K562 (cell line): ENCODE measurements around the gene CCDC69. TPM values are rescaled to one million over a fixed set of nuclear protein-coding genes. Genes with fewer than 3 reads are reported as not detected.

Experiments used
- ATAC-seq: fragments of 200-7000 bp; cut with Tn5 transposase; 3 replicates; pipeline ENCODE4 v1.9.1; 2020; ENCODE audit warnings: moderate library complexity
- BruUV-seq: library from RNA; stranded (reverse); fragments of 400-500 nt; replicated peaks from 2 replicates; lab custom pipeline; 2021; lab: Mats Ljungman, UMichigan
- CTCF ChIA-PET: fragments of 300-600 bp; formaldehyde crosslinking; extraction: SDS; loops from one replicate; lab custom pipeline; 2021; ENCODE audit warnings: low intra/inter-chr PET ratio; lab: Yijun Ruan, JAX
- POLR2A ChIA-PET: fragments of 300-600, 350-650 bp; sonication (Branson Sonifier 250); formaldehyde crosslinking; extraction: SDS; loops from one replicate; lab custom pipeline; 2021; ENCODE audit warnings: antibody characterized with exemption, inconsistent platforms; lab: Yijun Ruan, JAX
- DNase-seq, 4 experiments: peaks; one replicate each; pipeline versions ENCODE4 v3.0.0 to v3.0.0-alpha.2; 2011 to 2018; ENCODE audit warnings: low spot score in 3 of 4, mixed read lengths in 3 of 4; ENCODE audit errors: extremely low read depth in 1 of 4
- FAIRE-seq: peaks from 2 replicates; lab custom pipeline; 2011; peaks lifted over from hg19 to GRCh38; lab: Jason Lieb, UNC
- H2AFZ ChIP-seq: 2 replicates; pipeline ENCODE4 v1.6.0; 2011; ENCODE audit warnings: low read depth, low read length, control low read depth, inconsistent platforms
- H3K27ac ChIP-seq: fragments of 200-600 bp; 3 replicates; pipeline ENCODE4 v1.8.0; 2011; ENCODE audit warnings: low read depth, mild to moderate bottlenecking, control low read depth, inconsistent platforms, low read length, moderate library complexity, mixed read lengths; ENCODE audit errors: extremely low read depth
- H3K27me3 ChIP-seq, 2 experiments: fragments of 300-600 bp in 1 of 2; 2 replicates in 1 of 2; 3 replicates in 1 of 2; pipeline versions ENCODE4 v1.6.0 to v1.8.0; 2011; ENCODE audit warnings: inconsistent platforms in 2 of 2, low read length in 2 of 2, mild to moderate bottlenecking in 1 of 2, mixed read lengths in 1 of 2, moderate library complexity in 1 of 2; ENCODE audit not compliant: control insufficient read depth in 2 of 2, insufficient read depth in 2 of 2
- H3K36me3 ChIP-seq: fragments of 300-600 bp; 3 replicates; pipeline ENCODE4 v1.8.0; 2011; ENCODE audit warnings: mild to moderate bottlenecking, low read length, inconsistent platforms; ENCODE audit not compliant: control insufficient read depth, insufficient read depth
- H3K4me1 ChIP-seq, 2 experiments: fragments of 200-600 bp in 1 of 2; replicated peaks in 1 of 2; 2 replicates in 1 of 2; 3 replicates in 1 of 2; pipeline versions ENCODE4 v1.5.1 to v1.8.0; 2011; ENCODE audit warnings: inconsistent platforms in 2 of 2, low read length in 2 of 2, mild to moderate bottlenecking in 1 of 2, mixed read lengths in 1 of 2, moderate library complexity in 1 of 2; ENCODE audit not compliant: control insufficient read depth in 2 of 2, insufficient read depth in 2 of 2
- H3K4me2 ChIP-seq: 2 replicates; pipeline ENCODE4 v1.6.1; 2011; ENCODE audit warnings: low read length, control low read depth, inconsistent platforms, mixed read lengths; ENCODE audit not compliant: insufficient read depth
- H3K4me3 ChIP-seq: fragments of 200-600 bp; sonication (generic), shearing (Covaris generic); 2 replicates; pipeline ENCODE4 v1.5.1; 2016; ENCODE audit warnings: control low read depth, inconsistent platforms
- H3K79me2 ChIP-seq: fragments of 200-600 bp; 3 replicates; pipeline ENCODE4 v1.8.0; 2011; ENCODE audit warnings: low read length, inconsistent platforms; ENCODE audit not compliant: control insufficient read depth, insufficient read depth
- H3K9ac ChIP-seq, 2 experiments: 2 replicates each; pipeline versions ENCODE4 v1.6.0 to v1.6.1; 2011; ENCODE audit warnings: low read depth in 2 of 2, low read length in 2 of 2, control low read depth in 1 of 2, inconsistent platforms in 1 of 2, mild to moderate bottlenecking in 1 of 2, mixed read lengths in 1 of 2; ENCODE audit not compliant: insufficient read depth in 1 of 2
- H3K9me1 ChIP-seq: one replicate; pipeline ENCODE4 v1.6.0; 2011; ENCODE audit warnings: inconsistent platforms, mild to moderate bottlenecking, low read length, moderate library complexity; ENCODE audit not compliant: control insufficient read depth, insufficient read depth
- H3K9me3 ChIP-seq: replicated peaks from 2 replicates; pipeline ENCODE4 v1.5.1; 2011; ENCODE audit warnings: low read depth, low read length, inconsistent platforms; ENCODE audit not compliant: control insufficient read depth, insufficient read depth
- H4K20me1 ChIP-seq: replicated peaks from 2 replicates; pipeline ENCODE4 v1.6.1; 2011; ENCODE audit warnings: low read length, inconsistent platforms, mixed read lengths; ENCODE audit not compliant: control insufficient read depth, insufficient read depth
- CBFA2T3 ChIP-seq: fragments of 450-650 bp; IDR thresholded peaks from 2 replicates; pipeline ENCODE4 v1.6.1; 2017
- EP400 ChIP-seq: fragments of 450-650 bp; IDR thresholded peaks from 2 replicates; pipeline ENCODE4 v1.6.1; 2017; ENCODE audit warnings: antibody characterized with exemption, mild to moderate bottlenecking, moderate library complexity
- ETV6 ChIP-seq, 3 experiments: fragments of 150-350 bp in 1 of 3; sonication (generic) in 1 of 3; formaldehyde crosslinking in 1 of 3; IDR thresholded peaks; 2 replicates each; pipeline versions ENCODE4 v1.6.1 to v1.8.0; 2014 to 2022; ENCODE audit warnings: borderline replicate concordance in 2 of 3, low read depth in 2 of 3, antibody characterized with exemption in 1 of 3, low read length in 1 of 3, mild to moderate bottlenecking in 1 of 3, missing genetic modification reagents in 1 of 3
- FOXJ2 ChIP-seq: fragments of 200-800 bp; sonication (Bioruptor generic); IDR thresholded peaks from 2 replicates; pipeline ENCODE4 v1.6.1; 2016; ENCODE audit warnings: missing genetic modification characterization, missing compliant biosample characterization
- HMG20A ChIP-seq: fragments of 450-650 bp; formaldehyde crosslinking; conservative IDR thresholded peaks from 2 replicates; pipeline ENCODE4 v1.4.0; 2020; ENCODE audit warnings: mild to moderate bottlenecking, mixed read lengths
- MECOM ChIP-seq: fragments of 250-450 bp; sonication (Bioruptor Pico); IDR thresholded peaks from 2 replicates; pipeline ENCODE4 v1.8.0; 2022; ENCODE audit warnings: inconsistent platforms
- MEIS2 ChIP-seq: fragments of 450-650 bp; IDR thresholded peaks from 2 replicates; pipeline ENCODE4 v1.6.1; 2014; ENCODE audit warnings: mild to moderate bottlenecking; ENCODE audit not compliant: partially characterized antibody
- WGBS: fragments of 100-300 bp; shearing (Covaris generic); methylation state at CpG from one replicate; pipeline ENCODE4 v1.1.6; 2016; ENCODE audit warnings: low coverage, mixed read lengths; ENCODE audit not compliant: insufficient coverage; ENCODE audit errors: missing lambda C conversion rate; 5-methylcytosine and 5-hydroxymethylcytosine counted together
- in situ Hi-C: fragments of 300-500 bp; cut with MboI; formaldehyde crosslinking; loops from 4 replicates; pipeline ENCODE4 v1.15.0; 2018; ENCODE audit warnings: inconsistent platforms, mixed read lengths
- intact Hi-C: fragments of 100-400 bp; cut with micrococcal nuclease; formaldehyde crosslinking; loops from 2 replicates; pipeline ENCODE4 v1.14.2; 2022
- polyA plus RNA-seq, 8 experiments: library from polyadenylated mRNA; depleted of rRNA in 4 of 8; stranded (reverse) in 5 of 8; unstranded in 3 of 8; fragments of >200 nt; fragmentation: Nextera tagmentation in 2 of 8; fragmentation: Illumina TruSeq in 1 of 8; extraction: Ambion mirVana in 2 of 8; extraction: Trizol in 1 of 8; gene quantifications; 2 replicates each; pipeline versions ENCODE4 v1.2.1 to v1.2.3, GENCODE V29; 2011 to 2014; ENCODE audit warnings: inconsistent platforms in 1 of 8, missing spikeins in 1 of 8
- total RNA-seq, 7 experiments: library from RNA; depleted of rRNA in 6 of 7; stranded (reverse); fragments of >200 nt in 6 of 7; fragmentation: Illumina TruSeq in 2 of 7; extraction: Trizol in 2 of 7; gene quantifications; 2 replicates each; pipeline versions ENCODE4 v1.2.1 to v1.2.3, GENCODE V29; 2011 to 2021; ENCODE audit warnings: low replicate concordance in 1 of 7
- TF ChIP-seq, protein P1 (sequence below): sonication (generic); formaldehyde crosslinking; IDR thresholded peaks from 2 replicates; pipeline ENCODE4 v1.8.0; 2023; ENCODE audit warnings: missing genetic modification reagents, mild to moderate bottlenecking, borderline replicate concordance
- TF ChIP-seq, protein P2 (sequence below), 2 experiments: IDR thresholded peaks; 2 replicates each; pipeline ENCODE4 v1.6.1; 2012; ENCODE audit warnings: improper control_type of control experiment in 2 of 2, low read depth in 2 of 2, low read length in 2 of 2, borderline replicate concordance in 1 of 2
- TF ChIP-seq, protein P3 (sequence below): sonication (generic); formaldehyde crosslinking; IDR thresholded peaks from 2 replicates; pipeline ENCODE4 v1.8.0; 2022; ENCODE audit warnings: missing genetic modification reagents, mild to moderate bottlenecking, borderline replicate concordance

CCDC69 gene
- total and polyA plus RNA-seq, 9 of the 15 experiments (the other 6 are each of a cell fraction or from before 2014, with no cell fraction given) = 0.65 to 12.2 (median 7.6) TPM

DNA sequence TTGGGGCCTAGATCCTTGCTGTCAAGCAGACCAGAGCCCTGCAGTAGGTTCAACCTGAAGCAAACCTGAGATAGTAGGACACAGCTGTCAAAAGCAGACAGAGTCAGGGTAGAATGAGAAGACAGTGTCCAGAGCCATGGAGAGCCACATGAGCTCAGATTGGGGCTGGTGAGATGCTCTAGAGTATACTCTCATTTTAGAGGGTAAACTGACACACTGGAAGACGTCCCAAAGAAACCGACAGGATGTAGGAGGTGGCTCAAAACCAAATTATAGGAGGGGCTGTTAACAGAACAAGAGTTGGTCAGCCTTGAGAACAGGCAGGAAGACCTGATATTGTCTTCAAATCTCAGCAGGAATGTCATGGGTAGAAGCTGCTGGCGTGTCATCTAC, 11.5 kb downstream of the CCDC69 start (continued):
- TF ChIP-seq, protein P1, sequence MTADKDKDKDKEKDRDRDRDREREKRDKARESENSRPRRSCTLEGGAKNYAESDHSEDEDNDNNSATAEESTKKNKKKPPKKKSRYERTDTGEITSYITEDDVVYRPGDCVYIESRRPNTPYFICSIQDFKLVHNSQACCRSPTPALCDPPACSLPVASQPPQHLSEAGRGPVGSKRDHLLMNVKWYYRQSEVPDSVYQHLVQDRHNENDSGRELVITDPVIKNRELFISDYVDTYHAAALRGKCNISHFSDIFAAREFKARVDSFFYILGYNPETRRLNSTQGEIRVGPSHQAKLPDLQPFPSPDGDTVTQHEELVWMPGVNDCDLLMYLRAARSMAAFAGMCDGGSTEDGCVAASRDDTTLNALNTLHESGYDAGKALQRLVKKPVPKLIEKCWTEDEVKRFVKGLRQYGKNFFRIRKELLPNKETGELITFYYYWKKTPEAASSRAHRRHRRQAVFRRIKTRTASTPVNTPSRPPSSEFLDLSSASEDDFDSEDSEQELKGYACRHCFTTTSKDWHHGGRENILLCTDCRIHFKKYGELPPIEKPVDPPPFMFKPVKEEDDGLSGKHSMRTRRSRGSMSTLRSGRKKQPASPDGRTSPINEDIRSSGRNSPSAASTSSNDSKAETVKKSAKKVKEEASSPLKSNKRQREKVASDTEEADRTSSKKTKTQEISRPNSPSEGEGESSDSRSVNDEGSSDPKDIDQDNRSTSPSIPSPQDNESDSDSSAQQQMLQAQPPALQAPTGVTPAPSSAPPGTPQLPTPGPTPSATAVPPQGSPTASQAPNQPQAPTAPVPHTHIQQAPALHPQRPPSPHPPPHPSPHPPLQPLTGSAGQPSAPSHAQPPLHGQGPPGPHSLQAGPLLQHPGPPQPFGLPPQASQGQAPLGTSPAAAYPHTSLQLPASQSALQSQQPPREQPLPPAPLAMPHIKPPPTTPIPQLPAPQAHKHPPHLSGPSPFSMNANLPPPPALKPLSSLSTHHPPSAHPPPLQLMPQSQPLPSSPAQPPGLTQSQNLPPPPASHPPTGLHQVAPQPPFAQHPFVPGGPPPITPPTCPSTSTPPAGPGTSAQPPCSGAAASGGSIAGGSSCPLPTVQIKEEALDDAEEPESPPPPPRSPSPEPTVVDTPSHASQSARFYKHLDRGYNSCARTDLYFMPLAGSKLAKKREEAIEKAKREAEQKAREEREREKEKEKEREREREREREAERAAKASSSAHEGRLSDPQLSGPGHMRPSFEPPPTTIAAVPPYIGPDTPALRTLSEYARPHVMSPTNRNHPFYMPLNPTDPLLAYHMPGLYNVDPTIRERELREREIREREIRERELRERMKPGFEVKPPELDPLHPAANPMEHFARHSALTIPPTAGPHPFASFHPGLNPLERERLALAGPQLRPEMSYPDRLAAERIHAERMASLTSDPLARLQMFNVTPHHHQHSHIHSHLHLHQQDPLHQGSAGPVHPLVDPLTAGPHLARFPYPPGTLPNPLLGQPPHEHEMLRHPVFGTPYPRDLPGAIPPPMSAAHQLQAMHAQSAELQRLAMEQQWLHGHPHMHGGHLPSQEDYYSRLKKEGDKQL = no peak
- TF ChIP-seq HMG20A (CRISPR knock-in tag) (no peak), EP400 (no peak), ETV6 (IDR thresholded peaks at IDR 0.05; ENCODE audit: borderline replicate concordance in 1 of 2, low read depth in 2 of 2, low read length in 1 of 2) (no peak), ETV6 (CRISPR knock-in tag; IDR thresholded peaks at IDR 0.05; ENCODE audit: borderline replicate concordance) (no peak)

DNA sequence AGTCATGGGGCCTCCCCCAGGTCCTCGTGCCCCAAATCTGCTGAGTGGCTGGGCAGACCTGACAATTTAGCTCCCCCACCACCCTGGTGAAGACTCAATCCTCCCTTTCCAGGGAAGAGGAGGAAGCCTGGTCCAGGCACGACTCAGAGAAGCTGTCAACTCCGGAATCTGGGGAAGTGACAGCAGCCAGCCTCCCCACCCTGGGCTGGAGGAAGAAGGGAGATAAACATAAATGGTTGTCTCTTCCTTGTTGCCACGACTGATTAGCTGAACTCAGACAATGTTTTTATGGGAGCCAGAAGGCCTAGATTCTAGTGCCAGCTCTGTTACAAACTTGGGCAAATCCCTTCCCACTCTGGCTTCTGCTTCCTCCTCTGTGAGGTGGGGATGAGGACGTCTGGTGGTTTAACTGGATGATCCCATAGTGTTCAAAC, 15.4 kb downstream of the CCDC69 start:
- intact Hi-C loops (no loop called here), in situ Hi-C loops (no loop called here)
- H3K4me2 ChIP-seq = peak overlapping the region; percentile 22; the same call in 1 of the 2 replicates
- ChIA-PET CTCF (no interaction called here), POLR2A (interaction anchor here (0.5 to 1.3 kb wide), 3 partner anchors 51 to 188 kb away, joined by 3 read pairs; partner anchors contain the start of genes ANXA6 and GPX3)
- H3K27ac ChIP-seq = no peak overlapping the region
- no peaks in the 10 kb centered on the region for H3K27me3 ChIP-seq
- H3K9me3 ChIP-seq = no peaks in the 10 kb centered on the region
- no peaks in the 10 kb centered on the region for H3K9me1 ChIP-seq
- peak overlapping the region; percentile 84 for H2AFZ ChIP-seq
- 14% methylated on average over 5 of the region's 5 CpGs for WGBS
- BruUV-seq = no TSS peak
- FAIRE-seq (peak; percentile 37), DNase-seq (no peak), ATAC-seq (peak; percentile 28; the same call in 2 of the 3 replicates)
- H3K79me2 ChIP-seq = no peaks in the 10 kb centered on the region
- no peaks in the 10 kb centered on the region for H4K20me1 ChIP-seq
- no peak overlapping the region for H3K4me3 ChIP-seq
- H3K9ac ChIP-seq = peak overlapping the region in 1 of 2 experiments; percentile 61; a peak in 2 of 4 replicates
- H3K4me1 ChIP-seq = peaks cover 18 to 34% of the 10 kb centered on the region in 2 experiments
- H3K36me3 ChIP-seq = no peaks in the 10 kb centered on the region
- TF ChIP-seq, protein P2, sequence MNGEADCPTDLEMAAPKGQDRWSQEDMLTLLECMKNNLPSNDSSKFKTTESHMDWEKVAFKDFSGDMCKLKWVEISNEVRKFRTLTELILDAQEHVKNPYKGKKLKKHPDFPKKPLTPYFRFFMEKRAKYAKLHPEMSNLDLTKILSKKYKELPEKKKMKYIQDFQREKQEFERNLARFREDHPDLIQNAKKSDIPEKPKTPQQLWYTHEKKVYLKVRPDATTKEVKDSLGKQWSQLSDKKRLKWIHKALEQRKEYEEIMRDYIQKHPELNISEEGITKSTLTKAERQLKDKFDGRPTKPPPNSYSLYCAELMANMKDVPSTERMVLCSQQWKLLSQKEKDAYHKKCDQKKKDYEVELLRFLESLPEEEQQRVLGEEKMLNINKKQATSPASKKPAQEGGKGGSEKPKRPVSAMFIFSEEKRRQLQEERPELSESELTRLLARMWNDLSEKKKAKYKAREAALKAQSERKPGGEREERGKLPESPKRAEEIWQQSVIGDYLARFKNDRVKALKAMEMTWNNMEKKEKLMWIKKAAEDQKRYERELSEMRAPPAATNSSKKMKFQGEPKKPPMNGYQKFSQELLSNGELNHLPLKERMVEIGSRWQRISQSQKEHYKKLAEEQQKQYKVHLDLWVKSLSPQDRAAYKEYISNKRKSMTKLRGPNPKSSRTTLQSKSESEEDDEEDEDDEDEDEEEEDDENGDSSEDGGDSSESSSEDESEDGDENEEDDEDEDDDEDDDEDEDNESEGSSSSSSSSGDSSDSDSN (IDR thresholded peaks at IDR 0.05; ENCODE audit: borderline replicate concordance in 1 of 2, low read depth in 2 of 2, low read length in 2 of 2) = 0 out of 4 replicates have a peak, but pooled peaks of 1 of the 2 experiments have one; percentile 20
- TF ChIP-seq FOXJ2 (tag) = 0 out of 2 replicates have a peak, but pooled peaks have one; percentile 24
- TF ChIP-seq MEIS2 = peak; percentile 14
- TF ChIP-seq CBFA2T3 = peak; percentile 25
- TF ChIP-seq MECOM (CRISPR knock-in tag) = 0 out of 2 replicates have a peak, but pooled peaks have one; percentile 10
- TF ChIP-seq, protein P3, sequence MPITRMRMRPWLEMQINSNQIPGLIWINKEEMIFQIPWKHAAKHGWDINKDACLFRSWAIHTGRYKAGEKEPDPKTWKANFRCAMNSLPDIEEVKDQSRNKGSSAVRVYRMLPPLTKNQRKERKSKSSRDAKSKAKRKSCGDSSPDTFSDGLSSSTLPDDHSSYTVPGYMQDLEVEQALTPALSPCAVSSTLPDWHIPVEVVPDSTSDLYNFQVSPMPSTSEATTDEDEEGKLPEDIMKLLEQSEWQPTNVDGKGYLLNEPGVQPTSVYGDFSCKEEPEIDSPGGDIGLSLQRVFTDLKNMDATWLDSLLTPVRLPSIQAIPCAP = no peak
